Body of pancreas (tissue), 4 donors: ENCODE measurements around the gene TUBA1A.

Experiments used
- CTCF ChIP-seq, 7 experiments: fragments of 450-650 bp in 4 of 7; fragments of 200-600 bp in 3 of 7; sonication (generic) in 3 of 7; IDR thresholded peaks; one replicate each; pipeline ENCODE4 v1.5.1; 2016 to 2019; ENCODE audit warnings: antibody characterized with exemption in 7 of 7
- POLR2A ChIP-seq, 3 donors: fragments of 450-650 bp; IDR thresholded peaks; one replicate each; pipeline ENCODE4 v1.6.1; 2016; ENCODE audit warnings: antibody characterized with exemption in 3 of 3, mild to moderate bottlenecking in 2 of 3

GRCh38 chr12:49161092-49161795 is 27.6 kb downstream of the TUBA1A start:
- no peak for TF ChIP-seq CTCF (IDR thresholded peaks at IDR 0.05)
- no peak for TF ChIP-seq POLR2A (IDR thresholded peaks at IDR 0.05)
